Endothelial cell of umbilical vein (primary cell): ENCODE results near the gene LOXL3. TPM values are rescaled to one million over a fixed set of nuclear protein-coding genes. Genes with fewer than 3 reads are reported as not detected.

Experiments
- BruUV-seq: library from RNA; stranded (reverse); fragments of 400-500 nt; replicated peaks from 2 replicates; lab custom pipeline; 2021; lab: Mats Ljungman, UMichigan
- CTCF ChIA-PET: fragments of 300-600, 350-600 bp; sonication (Branson Sonifier 250); formaldehyde crosslinking; loops from one replicate; lab custom pipeline; 2021; ENCODE audit warnings: antibody characterized with exemption, inconsistent platforms; lab: Charles Lee
- POLR2A ChIA-PET: fragments of 300-600, 350-600 bp; sonication (Branson Sonifier 250); formaldehyde crosslinking; loops from one replicate; lab custom pipeline; 2021; ENCODE audit warnings: antibody characterized with exemption, inconsistent platforms; lab: Charles Lee
- DNase-seq: peaks from one replicate; pipeline ENCODE4 v3.0.0-alpha.2; 2011; ENCODE audit warnings: low read depth, low spot score
- FAIRE-seq: peaks from 2 replicates; lab custom pipeline; 2011; peaks lifted over from hg19 to GRCh38; lab: Jason Lieb, UNC
- H2AFZ ChIP-seq: 2 replicates; pipeline ENCODE4 v1.6.0; 2012; ENCODE audit warnings: low read depth, low read length, control low read depth, inconsistent platforms
- H3K27ac ChIP-seq: 2 replicates; pipeline ENCODE4 v1.5.1; 2011; ENCODE audit warnings: low read depth, mild to moderate bottlenecking, control low read depth, low read length, moderate library complexity; ENCODE audit not compliant: insufficient read depth
- H3K27me3 ChIP-seq, 2 experiments: 2 replicates each; pipeline versions ENCODE4 v1.6.0 to v1.6.1; 2011; ENCODE audit warnings: low read length in 2 of 2, mixed read lengths in 1 of 2; ENCODE audit not compliant: control insufficient read depth in 2 of 2, insufficient read depth in 2 of 2
- H3K36me3 ChIP-seq, 2 experiments: 2 replicates in 1 of 2; 3 replicates in 1 of 2; pipeline ENCODE4 v1.5.1; 2011; ENCODE audit warnings: low read length in 2 of 2, mild to moderate bottlenecking in 1 of 2, moderate library complexity in 1 of 2; ENCODE audit not compliant: control insufficient read depth in 2 of 2, insufficient read depth in 2 of 2; ENCODE audit errors: extremely low read depth in 1 of 2
- H3K4me1 ChIP-seq: 3 replicates; pipeline ENCODE4 v1.5.1; 2011; ENCODE audit warnings: mild to moderate bottlenecking, low read length; ENCODE audit not compliant: control insufficient read depth, insufficient read depth; ENCODE audit errors: extremely low read depth
- H3K4me2 ChIP-seq: 2 replicates; pipeline ENCODE4 v1.6.1; 2011; ENCODE audit warnings: low read length, control low read depth, mixed read lengths; ENCODE audit not compliant: insufficient read depth
- H3K4me3 ChIP-seq, 3 experiments: fragments of 200-600 bp in 1 of 3; sonication (generic), shearing (Covaris generic) in 1 of 3; replicated peaks in 1 of 3; 2 replicates each; pipeline ENCODE4 v1.5.1; 2011 to 2016; ENCODE audit warnings: control low read depth in 3 of 3, low read length in 3 of 3, mild to moderate bottlenecking in 2 of 3, inconsistent platforms in 1 of 3, low read depth in 1 of 3, moderate library complexity in 1 of 3; ENCODE audit not compliant: insufficient read depth in 1 of 3
- H3K79me2 ChIP-seq: 2 replicates; pipeline ENCODE4 v1.6.0; 2012; ENCODE audit warnings: low read length, inconsistent platforms; ENCODE audit not compliant: control insufficient read depth, insufficient read depth
- H3K9ac ChIP-seq: replicated peaks from 2 replicates; pipeline ENCODE3; 2011; ENCODE audit warnings: low read length, control low read depth; ENCODE audit not compliant: insufficient read depth; ENCODE audit errors: extremely low read depth
- H3K9me1 ChIP-seq: replicated peaks from 3 replicates; pipeline ENCODE4 v1.6.0; 2011; ENCODE audit warnings: mild to moderate bottlenecking, low read length; ENCODE audit not compliant: control insufficient read depth, insufficient read depth; ENCODE audit errors: extremely low read depth
- H3K9me3 ChIP-seq: replicated peaks from 2 replicates; pipeline ENCODE4 v1.5.1; 2012; ENCODE audit warnings: low read length, inconsistent platforms; ENCODE audit not compliant: control insufficient read depth, insufficient read depth
- H4K20me1 ChIP-seq: replicated peaks from 2 replicates; pipeline ENCODE3; 2011; ENCODE audit warnings: mild to moderate bottlenecking, low read length; ENCODE audit not compliant: control insufficient read depth, insufficient read depth; ENCODE audit errors: extremely low read depth
- CTCF ChIP-seq, 2 donors: IDR thresholded peaks; 1 replicate in 1 of 2; 2 replicates in 1 of 2; pipeline ENCODE4 v1.5.1; 2011; ENCODE audit warnings: low read length in 2 of 2, mild to moderate bottlenecking in 2 of 2, moderate library complexity in 2 of 2, control low read depth in 1 of 2, inconsistent platforms in 1 of 2, low read depth in 1 of 2; ENCODE audit not compliant: insufficient read depth in 1 of 2; ENCODE audit errors: extremely low read depth in 1 of 2
- EZH2 ChIP-seq: IDR thresholded peaks from 2 replicates; pipeline ENCODE4 v1.6.1; 2012; ENCODE audit warnings: borderline replicate concordance, low read depth, mild to moderate bottlenecking, moderate library complexity, low read length, inconsistent platforms; ENCODE audit not compliant: severe bottlenecking
- FOS ChIP-seq: IDR thresholded peaks from 2 replicates; pipeline ENCODE4 v1.6.1; 2011; ENCODE audit warnings: mild to moderate bottlenecking, low read length, moderate library complexity, borderline replicate concordance; ENCODE audit not compliant: insufficient read depth
- GATA2 ChIP-seq: IDR thresholded peaks from 2 replicates; pipeline ENCODE4 v1.7.0; 2011; ENCODE audit warnings: low read depth, mild to moderate bottlenecking, moderate library complexity, mixed read lengths, low read length; ENCODE audit not compliant: insufficient read length, insufficient read depth
- JUN ChIP-seq: IDR thresholded peaks from 2 replicates; pipeline ENCODE4 v1.6.1; 2011; ENCODE audit warnings: borderline replicate concordance, low read depth; ENCODE audit not compliant: insufficient read length, insufficient read depth
- MAX ChIP-seq: IDR thresholded peaks from 2 replicates; pipeline ENCODE4 v1.6.1; 2011; ENCODE audit not compliant: insufficient read depth, insufficient read length
- MYC ChIP-seq: IDR thresholded peaks from one replicate; pipeline ENCODE4 v1.6.1; 2011; ENCODE audit warnings: mild to moderate bottlenecking, low read depth, low read length
- POLR2A ChIP-seq: IDR thresholded peaks from 2 replicates; pipeline ENCODE4 v1.6.1; 2012; ENCODE audit warnings: low read depth, mild to moderate bottlenecking, control low read depth, low read length
- POLR2AphosphoS5 ChIP-seq: IDR thresholded peaks from 2 replicates; pipeline ENCODE4 v1.6.1; 2012; ENCODE audit warnings: low read depth, mild to moderate bottlenecking, control low read depth, low read length, moderate library complexity; ENCODE audit not compliant: insufficient read depth
- dilution Hi-C: fragments of 300-500 bp; cut with MboI; formaldehyde crosslinking; loops from one replicate; pipeline ENCODE4 v1.15.0; 2019; ENCODE audit warnings: low sequenced_read_pairs; ENCODE audit not compliant: extremely low pct_ligation_motif_present
- intact Hi-C: fragments of 100-400 bp; cut with micrococcal nuclease; formaldehyde crosslinking; loops from one replicate; pipeline ENCODE4 v1.10.0; 2022
- polyA plus RNA-seq, 4 experiments: library from polyadenylated mRNA; depleted of rRNA in 3 of 4; stranded (reverse) in 3 of 4; unstranded in 1 of 4; fragments of >200 nt; gene quantifications; 2 replicates each; pipeline versions ENCODE4 v1.2.1 to v1.2.3, GENCODE V29; 2011 to 2012; ENCODE audit warnings: missing spikeins in 1 of 4
- total RNA-seq: library from RNA; stranded (reverse); gene quantifications from 2 replicates; pipeline ENCODE4 v1.2.3, GENCODE V29; 2021

Gene LOXL3
- total and polyA plus RNA-seq, 2 donors (not counting 3 experiments of a cell fraction or from before 2014, with no cell fraction given), result 0.95 to 1.3 TPM

GRCh38 chr2:74551942-74552913, 1.5 kb downstream of the LOXL3 start:
- Histone ChIP-seq H4K20me1 (no peaks in the 10 kb centered on the region), H3K4me2 (no peak overlapping the region), H3K9me3 (no peaks in the 10 kb centered on the region), H3K27ac (no peak overlapping the region), H2AFZ (no peak overlapping the region), H3K36me3 (peaks cover 0 to 4% of the 10 kb centered on the region in 2 experiments), H3K4me1 (peaks cover 17% of the 10 kb centered on the region), H3K4me3 (no peak overlapping the region), H3K9ac (no peak overlapping the region), H3K27me3 (peaks cover 6 to 9% of the 10 kb centered on the region in 2 experiments), H3K79me2 (no peaks in the 10 kb centered on the region), H3K9me1 (no peaks in the 10 kb centered on the region)
- dilution Hi-C loops (no loop called here), intact Hi-C loops (no loop called here)
- CTCF ChIA-PET, result no interaction called here
- FAIRE-seq, result no peak
- no TSS peak for BruUV-seq
- POLR2A ChIA-PET, result no interaction called here
- no peak for DNase-seq
- no peak for TF ChIP-seq FOS
- no peak for TF ChIP-seq POLR2A
- no peak for TF ChIP-seq MAX
- TF ChIP-seq MYC, result no peak

GRCh38 chr2:74551530-74551929, 2.2 kb downstream of the LOXL3 start:
- no peaks in the 10 kb centered on the region for H3K79me2 ChIP-seq
- intact Hi-C loops (no loop called here), dilution Hi-C loops (no loop called here)
- no peaks in the 10 kb centered on the region for H3K9me1 ChIP-seq
- DNase-seq, result no peak
- H3K4me1 ChIP-seq, result peaks cover 17% of the 10 kb centered on the region
- no peaks in the 10 kb centered on the region for H3K9me3 ChIP-seq
- no peak overlapping the region for H2AFZ ChIP-seq
- no peak overlapping the region for H3K27ac ChIP-seq
- no peaks in the 10 kb centered on the region for H4K20me1 ChIP-seq
- H3K27me3 ChIP-seq, result peaks cover 8 to 9% of the 10 kb centered on the region in 2 experiments
- ChIA-PET POLR2A (no interaction called here), CTCF (interaction anchor here (1.0 kb wide), 1 partner anchor 19 kb away, joined by 3 read pairs; no protein-coding TSS in a partner anchor)
- no peak for TF ChIP-seq CTCF (IDR thresholded peaks at IDR 0.05; ENCODE audit: extremely low read depth in 1 of 2, insufficient read depth in 1 of 2, low read depth in 1 of 2, low read length in 2 of 2)
- TF ChIP-seq GATA2, result no peak
- TF ChIP-seq POLR2AphosphoS5, result no peak
- no peak for TF ChIP-seq EZH2
- no peak for TF ChIP-seq MAX
- no peak for TF ChIP-seq FOS
- TF ChIP-seq MYC, result no peak
- no peak for TF ChIP-seq POLR2A
- TF ChIP-seq JUN, result no peak
- no peak overlapping the region for H3K4me2 ChIP-seq
- FAIRE-seq, result no peak
- peaks cover 0 to under 1% of the 10 kb centered on the region in 2 experiments for H3K36me3 ChIP-seq
- H3K9ac ChIP-seq, result no peak overlapping the region
- no TSS peak for BruUV-seq
- no peak overlapping the region for H3K4me3 ChIP-seq
